ENCODE results near the gene UBALD2. TPM values are rescaled to one million over a fixed set of nuclear protein-coding genes. Genes with fewer than 3 reads are reported as not detected.

Gene UBALD2
- total RNA-seq, 1 experiment from 2014 or later = 45.0 TPM

DNA sequence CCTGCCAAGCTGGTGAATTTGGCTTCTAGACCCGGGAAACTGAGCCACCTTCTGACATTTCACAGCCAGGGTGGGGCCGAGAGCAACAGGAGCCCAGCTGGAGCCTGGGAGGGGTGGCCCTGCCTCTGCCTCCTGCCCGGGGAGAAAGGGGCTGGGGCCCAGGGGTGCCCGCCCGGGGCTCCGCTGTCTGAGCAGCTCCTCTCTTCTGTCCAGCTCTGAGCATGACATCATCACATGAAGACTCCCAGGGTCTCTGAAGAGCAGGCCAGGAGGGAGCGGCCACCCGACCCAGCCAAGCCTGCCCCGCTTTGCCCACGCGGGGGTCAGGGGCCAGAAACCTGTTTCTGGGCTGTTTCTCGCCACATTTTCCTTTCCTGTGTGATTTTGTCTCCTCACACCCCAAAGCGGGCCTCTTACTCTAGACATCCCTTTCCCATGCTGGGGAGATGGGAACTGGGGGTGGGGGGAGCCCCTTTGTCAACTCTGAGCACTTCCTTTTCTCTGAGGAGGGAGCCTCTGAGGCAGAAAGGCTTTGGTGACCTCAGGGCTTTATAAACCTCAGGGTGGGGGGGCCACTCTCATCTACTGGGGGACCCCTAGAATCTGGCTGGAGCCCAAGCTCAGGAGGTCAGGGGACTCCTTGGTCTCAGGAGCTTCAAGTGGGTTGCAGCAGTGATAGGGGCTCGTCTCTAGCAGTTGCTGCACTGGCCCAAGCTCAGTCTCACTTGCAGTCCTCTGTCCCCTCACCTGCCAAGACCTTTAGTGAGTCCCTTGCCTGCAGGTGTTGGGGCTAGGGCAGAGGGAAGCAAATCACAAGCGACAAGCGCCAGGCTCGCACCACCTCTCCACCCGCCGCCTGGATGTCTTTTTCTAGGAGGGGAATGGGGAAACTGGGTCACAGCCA lies 7.6 kb downstream of the UBALD2 start:
- no peak for DNase-seq (ENCODE audit: low read depth, low spot score)
- in situ Hi-C loops (cut with HindIII; ENCODE audit: low pct_unique_long_range_greater_than_20kb, low sequenced_read_pairs) = no loop called here

DNA sequence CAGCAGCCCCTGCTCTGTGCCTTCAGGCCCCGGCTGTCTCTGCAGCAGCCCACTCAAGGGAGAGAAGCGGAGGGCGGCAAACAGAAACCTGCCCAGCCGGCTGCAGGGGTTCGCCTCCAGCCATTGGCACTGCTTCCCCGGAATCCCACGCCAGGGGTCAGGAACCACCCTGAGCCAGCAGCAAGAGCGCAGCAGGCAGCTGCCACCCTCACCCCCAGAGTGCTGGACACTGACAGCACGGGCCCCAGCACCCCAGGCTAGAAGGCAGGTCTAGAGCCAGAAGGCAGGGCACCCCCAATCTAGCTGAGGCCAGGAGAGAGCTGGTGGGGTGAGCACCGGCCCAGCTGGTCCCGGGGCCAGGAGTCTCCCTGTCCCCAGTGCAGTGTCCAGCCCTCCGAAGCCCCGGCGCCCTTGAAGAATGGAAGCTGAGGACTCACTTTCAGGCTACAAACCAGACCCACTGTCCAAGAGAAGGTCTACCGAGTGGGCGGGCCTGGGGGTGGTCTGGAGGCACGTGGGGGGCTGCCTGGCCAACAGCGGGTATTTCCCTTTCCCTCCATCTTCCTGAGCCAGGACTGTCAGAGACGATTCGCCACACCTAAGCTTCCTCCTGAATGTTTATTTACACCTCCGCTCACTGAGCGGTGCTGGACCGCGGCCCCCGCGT lies 8.4 kb downstream of the UBALD2 start:
- in situ Hi-C loops (cut with HindIII; ENCODE audit: low pct_unique_long_range_greater_than_20kb, low sequenced_read_pairs) = no loop called here
- DNase-seq (ENCODE audit: low read depth, low spot score) = no peak

DNA sequence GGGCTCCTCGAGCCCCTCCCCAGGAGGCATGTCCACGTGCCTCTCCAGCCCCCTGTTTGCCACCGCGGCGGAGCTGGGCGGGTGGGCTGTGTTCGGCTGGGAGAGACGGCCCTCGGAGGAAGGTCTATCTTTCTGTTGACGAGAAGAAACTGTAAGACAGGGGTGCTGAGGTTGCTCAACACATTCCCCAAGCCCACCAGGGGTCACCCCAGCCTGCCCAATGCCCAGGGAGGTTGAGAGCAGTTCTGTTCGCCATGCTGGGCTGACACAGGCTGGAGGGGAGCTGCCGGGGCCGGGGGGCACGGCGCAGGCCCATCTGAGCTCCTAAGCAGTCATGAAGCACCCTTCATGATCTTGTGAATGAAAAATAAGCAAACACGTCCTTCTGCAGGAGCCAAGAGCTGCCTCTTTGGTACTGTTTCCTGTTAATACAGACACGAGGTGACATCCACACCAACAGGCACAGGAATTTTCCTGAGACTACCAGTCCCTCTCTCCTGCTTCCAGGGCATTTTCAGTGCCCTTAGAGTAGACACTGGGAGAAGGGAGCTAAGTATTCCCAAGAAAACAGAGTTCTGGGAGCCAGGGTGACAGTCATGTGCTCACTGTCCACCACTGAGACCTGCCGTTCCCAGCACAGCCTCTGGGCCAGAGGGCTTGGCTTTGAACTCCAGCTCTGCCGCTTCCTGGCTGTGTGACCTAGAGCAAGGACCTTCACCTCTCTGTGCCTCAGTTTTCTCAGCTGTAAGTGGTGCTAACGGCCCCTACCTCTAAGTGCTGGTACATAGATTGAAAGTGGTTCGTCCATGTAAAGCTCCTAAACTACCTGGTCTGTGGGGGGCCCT lies 9.2 kb downstream of the UBALD2 start:
- DNase-seq (ENCODE audit: low read depth, low spot score) = peak; percentile 44
- in situ Hi-C loops (cut with HindIII; ENCODE audit: low pct_unique_long_range_greater_than_20kb, low sequenced_read_pairs) = no loop called here

DNA sequence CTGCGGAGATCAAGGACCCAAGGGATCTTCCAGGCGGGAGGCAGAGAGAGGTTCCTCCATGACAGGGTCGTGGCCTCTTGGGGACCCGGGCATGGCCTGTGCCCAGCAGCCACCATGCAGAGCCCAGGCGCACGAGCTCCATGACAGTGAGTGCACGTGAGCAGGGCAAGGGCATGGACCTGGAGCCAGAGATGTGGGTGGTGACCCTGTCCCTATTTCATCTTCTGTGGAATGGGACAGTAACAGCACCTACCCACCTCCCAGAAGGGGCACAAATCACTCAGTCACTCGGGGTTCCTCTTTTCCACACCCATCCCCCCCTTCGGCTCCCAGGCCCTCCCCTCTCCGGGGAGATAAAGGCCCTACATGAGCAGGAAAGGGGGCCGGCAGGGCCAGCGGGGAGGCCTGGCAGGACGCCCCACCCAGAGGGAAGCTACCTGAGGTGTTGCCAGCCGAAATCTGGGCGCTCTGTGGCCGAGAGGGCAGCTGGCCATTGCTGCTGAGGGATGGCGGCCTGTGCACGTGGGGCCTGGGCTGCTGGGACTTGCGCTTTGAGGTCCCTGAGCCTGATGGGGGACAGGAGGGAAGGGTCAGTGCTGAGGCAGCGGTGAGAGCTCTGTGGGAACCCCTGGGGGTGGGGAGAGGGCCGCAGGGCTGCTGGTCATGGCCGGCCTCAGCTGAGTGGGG lies 10.4 kb downstream of the UBALD2 start:
- DNase-seq (ENCODE audit: low read depth, low spot score) = no peak
- in situ Hi-C loops (cut with HindIII; ENCODE audit: low pct_unique_long_range_greater_than_20kb, low sequenced_read_pairs) = no loop called here

DNA sequence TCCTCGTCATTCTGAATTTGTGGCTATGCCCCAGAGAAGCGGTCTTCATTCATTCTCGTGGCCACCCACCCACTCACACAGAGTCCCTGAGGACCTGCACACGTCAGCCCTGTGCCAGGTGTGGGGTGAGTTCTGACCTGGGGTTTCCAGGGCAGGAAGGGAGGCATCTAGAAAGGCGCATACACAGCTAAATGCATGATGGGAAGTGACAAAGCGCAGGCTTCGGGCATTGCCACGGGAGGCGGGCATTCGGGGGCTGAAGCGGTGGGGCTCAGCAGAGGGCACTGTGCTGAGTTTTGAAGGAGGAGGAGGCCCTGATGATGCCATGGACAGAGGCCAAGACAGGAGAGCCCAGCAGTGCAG lies 10.9 kb downstream of the UBALD2 start:
- in situ Hi-C loops (cut with HindIII; ENCODE audit: low pct_unique_long_range_greater_than_20kb, low sequenced_read_pairs) = no loop called here
- DNase-seq (ENCODE audit: low read depth, low spot score) = no peak

DNA sequence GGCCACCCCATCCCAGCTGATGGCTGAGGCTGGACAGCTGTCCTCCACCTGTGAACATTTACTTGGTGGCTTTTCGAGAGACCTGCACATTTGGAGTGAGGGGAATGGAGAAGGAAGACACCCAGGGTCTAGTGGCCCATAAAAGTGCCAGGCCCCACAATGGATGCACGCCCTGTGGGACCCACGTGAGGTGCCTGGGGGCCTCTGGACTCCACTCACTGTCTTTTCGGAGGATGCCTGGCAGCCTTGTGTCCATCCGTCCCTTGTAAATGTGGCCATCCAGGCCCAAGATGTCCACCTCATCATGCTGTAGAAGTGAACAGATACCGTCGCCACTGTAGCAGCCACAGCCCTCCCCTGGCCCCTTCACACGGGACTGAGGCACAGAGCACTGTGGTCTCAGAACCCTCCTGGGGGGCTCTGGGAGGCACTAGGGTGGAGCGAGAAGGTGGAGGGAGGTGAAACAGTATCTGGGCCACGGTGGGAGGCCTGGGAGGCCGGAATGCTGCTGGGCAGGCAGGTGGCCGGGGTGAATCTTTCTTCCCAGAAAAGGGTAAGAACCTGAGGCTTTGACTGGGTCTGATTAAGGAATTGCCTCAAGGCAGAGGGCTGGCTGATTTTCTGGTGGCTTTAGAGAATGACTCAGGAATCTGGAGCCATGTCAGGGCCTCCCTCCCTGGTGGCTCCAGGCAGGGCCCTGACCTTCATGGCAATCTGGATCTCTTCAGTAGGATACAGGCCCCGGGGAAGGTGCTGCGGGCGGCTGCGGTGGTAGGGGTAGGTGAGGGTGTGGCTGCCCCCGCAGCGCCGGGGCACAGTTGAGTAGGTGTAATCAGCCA lies 11.5 kb downstream of the UBALD2 start:
- in situ Hi-C loops (cut with HindIII; ENCODE audit: low pct_unique_long_range_greater_than_20kb, low sequenced_read_pairs) = no loop called here

DNA sequence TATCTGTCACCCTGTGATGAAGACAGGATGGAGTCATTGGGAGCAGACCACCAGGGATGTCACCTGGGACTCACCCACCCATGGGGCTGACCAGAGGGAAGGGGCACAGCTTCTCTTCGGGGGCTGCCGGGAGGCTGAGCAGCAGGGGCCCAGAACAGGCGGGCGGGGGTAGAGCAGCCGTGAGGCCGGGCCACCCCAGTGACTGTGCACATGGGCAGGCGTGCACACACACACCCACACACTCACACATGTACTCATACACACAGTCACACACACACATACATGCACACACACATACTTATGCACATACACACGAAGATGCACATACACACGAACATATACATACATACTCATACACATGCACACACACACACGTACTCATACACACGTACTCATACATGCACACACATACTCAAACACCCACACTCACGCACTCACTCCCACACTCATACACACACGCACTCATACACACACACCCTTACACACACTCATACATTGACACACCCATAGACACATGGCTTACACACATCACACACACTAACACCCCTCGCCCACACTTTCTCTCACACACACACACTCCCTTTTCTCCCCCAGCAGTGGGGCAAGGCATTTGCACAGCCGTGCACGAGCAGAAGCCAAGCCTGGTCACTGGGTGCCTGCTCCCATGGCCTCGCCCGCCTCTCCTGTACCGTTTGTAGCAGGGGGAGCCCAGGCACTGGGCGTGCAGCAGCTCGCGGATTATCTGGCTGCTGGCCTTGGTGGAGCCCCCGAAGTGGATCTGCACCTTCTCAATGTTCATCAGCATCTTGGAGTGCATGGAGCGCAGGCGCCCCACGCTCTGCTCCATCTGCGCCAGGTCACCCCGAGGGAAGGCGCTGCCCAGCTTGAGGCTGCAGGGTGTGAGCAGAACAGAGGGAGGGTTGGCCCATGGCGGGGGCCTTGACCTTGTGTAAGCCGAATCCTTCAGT lies 12.4 kb downstream of the UBALD2 start:
- DNase-seq (ENCODE audit: low read depth, low spot score) = no peak
- in situ Hi-C loops (cut with HindIII; ENCODE audit: low pct_unique_long_range_greater_than_20kb, low sequenced_read_pairs) = no loop called here

More for the DNA sequence above, 11.5 kb downstream of the UBALD2 start:
- DNase-seq (ENCODE audit: low read depth, low spot score) = no peak

DNA sequence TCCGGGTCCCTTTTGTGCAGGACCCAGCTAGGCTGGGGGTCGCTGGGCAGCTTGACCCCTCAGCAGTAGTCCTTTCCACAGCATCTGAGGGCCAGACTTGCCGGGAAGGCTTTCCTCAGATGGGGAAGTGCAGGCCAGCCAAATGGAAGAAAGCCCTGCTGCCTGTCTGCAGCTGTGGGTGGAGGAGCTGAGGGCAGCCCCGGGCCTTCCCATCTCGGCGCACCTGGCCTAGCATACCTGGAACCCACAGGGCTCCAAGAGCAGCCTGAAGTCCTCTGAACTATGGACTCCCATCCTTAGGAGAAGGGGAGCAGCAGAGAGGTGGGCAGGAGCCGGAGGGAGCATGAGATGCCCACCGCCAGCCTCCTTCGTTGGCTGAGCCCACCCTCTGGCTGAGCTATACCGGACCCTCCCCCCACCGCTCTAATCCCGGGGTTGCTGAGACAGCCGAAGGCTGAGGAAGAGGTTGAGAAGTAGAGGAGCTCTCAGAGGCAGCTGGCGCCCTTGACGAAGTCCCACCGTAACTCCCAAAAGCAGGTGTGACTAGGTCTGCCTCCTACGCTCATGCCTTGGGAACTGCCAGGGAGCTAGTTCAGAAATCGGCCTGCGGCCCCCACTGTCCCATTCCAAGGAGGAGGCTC lies 13.2 kb downstream of the UBALD2 start:
- in situ Hi-C loops (cut with HindIII; ENCODE audit: low pct_unique_long_range_greater_than_20kb, low sequenced_read_pairs) = no loop called here
- DNase-seq (ENCODE audit: low read depth, low spot score) = no peak

DNA sequence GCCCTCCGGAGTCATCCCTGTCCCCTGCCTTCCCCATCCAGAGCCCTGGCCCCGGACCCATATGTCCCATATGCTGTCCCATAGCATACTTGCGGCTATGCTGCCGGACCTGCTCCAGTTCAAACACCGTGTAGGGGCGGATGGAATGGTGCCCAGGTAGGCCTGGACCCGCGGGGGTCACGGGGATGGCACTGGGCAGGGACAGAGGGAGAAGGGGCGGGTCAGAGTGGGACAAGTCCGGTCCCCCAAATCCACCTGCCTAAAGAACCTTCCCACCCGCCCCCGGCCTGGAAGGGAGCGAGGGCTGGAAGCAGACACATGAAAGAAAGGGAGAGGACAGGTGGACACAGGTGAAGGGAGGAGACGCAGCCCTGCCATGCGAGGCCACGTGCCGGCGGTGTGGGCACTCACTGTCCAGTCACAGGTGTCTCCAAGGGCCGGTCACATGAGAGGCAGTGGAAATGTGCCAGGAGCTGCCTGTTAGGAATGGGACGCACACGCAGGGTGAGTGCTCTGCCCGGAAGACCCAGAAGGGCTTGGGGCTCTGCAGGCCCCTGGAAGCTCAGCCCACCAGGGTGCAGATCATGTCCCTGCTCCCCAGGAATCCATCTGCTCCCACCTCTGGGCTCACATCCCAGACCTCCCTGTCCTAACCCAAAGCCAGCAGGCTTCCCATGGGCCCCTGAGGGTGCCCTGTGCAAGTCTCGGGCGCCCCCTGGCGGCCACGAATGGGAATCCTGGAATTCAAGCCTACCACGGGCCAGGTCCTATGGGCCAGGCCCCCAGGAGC lies 14.0 kb downstream of the UBALD2 start:
- peak; percentile 91 for DNase-seq (ENCODE audit: low read depth, low spot score)
- in situ Hi-C loops (cut with HindIII; ENCODE audit: low pct_unique_long_range_greater_than_20kb, low sequenced_read_pairs) = no loop called here

DNA sequence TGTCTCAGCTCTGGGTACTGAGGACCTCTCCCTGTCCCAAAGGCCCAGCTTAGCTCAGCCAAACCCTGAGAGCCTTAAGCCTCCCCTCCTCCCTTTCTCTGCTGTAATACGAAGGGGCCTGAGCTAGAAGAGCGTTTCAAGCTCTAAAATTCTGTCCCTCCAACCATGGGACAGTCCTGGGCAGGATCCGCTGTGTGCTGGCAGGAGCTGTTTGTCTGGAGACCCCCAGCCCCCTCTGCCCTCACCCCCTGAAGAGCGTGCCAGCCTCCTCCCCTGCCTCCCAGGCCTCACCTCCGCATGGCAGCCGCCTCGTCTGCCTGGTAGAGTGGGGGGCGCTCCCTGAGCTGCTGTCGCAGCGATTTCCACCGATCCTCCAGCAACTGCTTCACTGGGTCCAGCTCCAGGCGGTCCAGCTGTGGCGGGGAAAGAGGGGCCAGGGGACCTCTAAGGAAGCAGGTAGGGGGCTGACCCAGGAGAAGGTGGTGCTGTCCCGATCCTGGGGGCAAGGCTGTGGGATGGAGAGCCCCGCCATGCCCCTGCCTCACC lies 14.7 kb downstream of the UBALD2 start:
- DNase-seq (ENCODE audit: low read depth, low spot score) = no peak
- in situ Hi-C loops (cut with HindIII; ENCODE audit: low pct_unique_long_range_greater_than_20kb, low sequenced_read_pairs) = no loop called here

DNA sequence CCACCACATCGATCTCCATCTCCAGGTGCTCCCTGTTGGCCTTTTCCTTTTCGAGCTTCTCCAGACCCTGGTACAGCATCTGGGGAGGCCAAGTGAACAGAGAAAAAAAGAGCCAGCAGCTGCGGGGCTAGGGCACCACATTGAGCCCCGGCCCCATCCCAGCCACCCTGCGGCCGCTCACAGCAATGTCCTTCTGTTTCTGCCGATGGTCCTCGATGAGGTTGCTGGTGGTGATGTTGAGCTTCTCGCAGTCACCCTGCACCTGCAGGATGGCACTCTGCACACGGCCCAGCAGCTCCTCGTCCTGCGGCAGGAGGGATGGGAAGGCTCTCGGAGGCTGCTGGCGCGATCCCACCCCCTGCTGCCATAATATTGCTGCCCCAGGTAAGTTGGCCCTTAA lies 15.5 kb downstream of the UBALD2 start:
- in situ Hi-C loops (cut with HindIII; ENCODE audit: low pct_unique_long_range_greater_than_20kb, low sequenced_read_pairs) = no loop called here

DNA sequence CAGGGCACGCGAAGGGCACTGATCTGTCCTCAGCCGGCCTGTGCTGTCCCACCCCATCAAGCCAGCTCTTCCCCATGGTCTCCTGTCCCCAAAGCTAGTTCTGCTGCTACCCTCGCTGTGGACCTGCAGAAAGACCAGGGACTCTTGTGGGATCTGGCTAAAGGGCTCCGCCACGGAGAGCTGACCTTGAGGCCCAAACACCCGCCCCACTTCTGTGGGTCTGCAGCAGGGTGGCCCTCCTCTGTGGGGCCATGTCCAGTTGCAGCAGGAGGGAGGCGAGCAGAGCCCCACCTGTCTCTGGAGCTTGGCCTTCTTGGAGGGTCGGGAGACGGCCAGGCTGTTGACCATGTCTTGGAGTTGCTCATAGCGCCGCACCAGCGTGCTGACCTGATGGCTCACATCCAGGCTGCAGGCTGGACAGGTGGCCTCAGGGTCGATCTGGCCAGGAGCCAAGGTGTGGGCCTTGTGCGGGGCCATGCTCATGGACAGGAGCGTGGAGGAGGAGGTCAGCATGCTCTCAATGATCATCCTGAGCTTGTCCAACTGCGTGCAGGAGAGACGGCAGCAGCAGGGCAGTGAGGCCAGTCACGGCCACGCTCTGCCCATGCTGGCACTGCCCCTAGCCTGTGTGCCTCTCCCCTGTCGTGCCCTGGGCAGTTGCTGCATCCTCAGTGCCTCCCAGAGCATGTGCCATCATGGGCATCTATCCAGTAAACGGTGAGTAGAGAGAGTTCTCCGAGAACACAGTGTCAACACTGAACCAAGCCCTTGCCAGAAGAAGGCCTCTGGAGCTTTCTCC lies 16.6 kb downstream of the UBALD2 start:
- in situ Hi-C loops (cut with HindIII; ENCODE audit: low pct_unique_long_range_greater_than_20kb, low sequenced_read_pairs) = no loop called here
- DNase-seq (ENCODE audit: low read depth, low spot score) = no peak

More for the DNA sequence above, 15.5 kb downstream of the UBALD2 start:
- DNase-seq (ENCODE audit: low read depth, low spot score) = no peak

DNA sequence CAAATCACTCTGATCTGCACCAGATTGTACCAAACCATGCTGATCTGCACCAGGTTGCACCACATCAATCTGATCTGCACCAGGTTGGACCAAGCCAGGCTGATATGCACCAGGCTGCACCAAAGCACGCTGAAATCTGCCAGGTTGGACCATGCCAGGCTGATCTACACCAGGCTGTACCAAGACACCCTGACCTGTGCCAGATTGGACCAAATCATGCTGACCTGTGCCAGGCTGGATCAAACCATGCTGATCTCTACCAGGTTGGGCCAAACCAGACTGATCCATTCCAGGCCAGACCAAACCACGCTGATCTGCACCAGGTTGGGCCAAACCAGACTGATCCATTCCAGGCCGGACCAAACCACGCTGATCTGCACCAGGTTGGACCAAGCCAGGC lies 27.4 kb downstream of the UBALD2 start:
- in situ Hi-C loops (cut with HindIII; ENCODE audit: low pct_unique_long_range_greater_than_20kb, low sequenced_read_pairs) = no loop called here
- no peak for DNase-seq (ENCODE audit: low read depth, low spot score)

DNA sequence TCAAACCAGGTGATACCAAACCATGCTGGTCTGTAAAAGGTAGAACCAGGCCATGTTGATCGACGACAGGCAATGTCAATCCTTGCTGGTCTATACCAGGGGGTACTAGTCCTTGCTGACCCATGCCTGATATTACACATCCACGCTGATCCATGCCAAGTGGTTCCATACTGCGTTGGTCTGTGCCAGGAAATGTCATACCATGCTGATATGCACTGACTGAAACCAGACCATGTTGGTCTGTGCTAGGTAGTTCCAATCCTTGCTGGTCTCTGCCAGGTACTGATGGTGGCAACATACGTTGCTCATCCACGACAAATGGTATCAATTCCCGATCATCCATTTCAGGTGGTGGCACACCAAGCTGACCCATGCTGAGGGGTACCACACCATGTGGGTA lies 28.0 kb downstream of the UBALD2 start:
- no peak for DNase-seq (ENCODE audit: low read depth, low spot score)
- in situ Hi-C loops (cut with HindIII; ENCODE audit: low pct_unique_long_range_greater_than_20kb, low sequenced_read_pairs) = no loop called here
